PC-3 (cell line): ENCODE data around the gene PSMA7. TPM values are rescaled to one million over a fixed set of nuclear protein-coding genes. Genes with fewer than 3 reads are reported as not detected.
"Not testable (repeated sequence)": the region's sequence is repeated elsewhere in the genome, so short reads cannot be mapped to it uniquely, and the experiment has no call there.

Experiments used
- ATAC-seq: fragments of 200-7000 bp; cut with Tn5 transposase; 2 replicates; pipeline ENCODE4 v1.9.1; 2020; ENCODE audit warnings: mild to moderate bottlenecking, moderate library complexity
- BruUV-seq: library from RNA; stranded (reverse); fragments of 400-500 nt; replicated peaks from 2 replicates; lab custom pipeline; 2021; lab: Mats Ljungman, UMichigan
- CTCF ChIA-PET: fragments of 300-600 bp; sonication (Branson Sonifier 250); formaldehyde crosslinking; loops from one replicate; lab custom pipeline; 2022; ENCODE audit warnings: antibody characterized with exemption; lab: Charles Lee
- POLR2A ChIA-PET: fragments of 300-600 bp; sonication (Branson Sonifier 250); formaldehyde crosslinking; loops from one replicate; lab custom pipeline; 2022; ENCODE audit warnings: antibody characterized with exemption; ENCODE audit not compliant: unreplicated experiment; lab: Charles Lee
- DNase-seq: peaks from one replicate; pipeline ENCODE4 v3.0.0-alpha.2; 2015
- H2AFZ ChIP-seq: fragments of 300-600 bp; sonication (generic); 2 replicates; pipeline ENCODE4 v1.6.0; 2016; ENCODE audit warnings: antibody characterized with exemption, low read length
- H3F3A ChIP-seq: fragments of 300-600 bp; sonication (generic); one replicate; pipeline ENCODE4 v1.6.0; 2017; ENCODE audit warnings: antibody characterized with exemption, low read length, control low read depth, mild to moderate bottlenecking; ENCODE audit not compliant: unreplicated experiment
- H3K27ac ChIP-seq: fragments of 300-600 bp; sonication (generic); 2 replicates; pipeline ENCODE4 v1.5.1; 2016; ENCODE audit warnings: mild to moderate bottlenecking, low read length
- H3K27me3 ChIP-seq: fragments of 300-600 bp; sonication (generic); 2 replicates; pipeline ENCODE4 v1.6.1; 2016; ENCODE audit warnings: low read length, mixed read lengths
- H3K36me3 ChIP-seq: fragments of 300-600 bp; sonication (generic); 2 replicates; pipeline ENCODE4 v1.6.1; 2016; ENCODE audit warnings: low read depth, mixed run types, low read length, mixed read lengths
- H3K4me1 ChIP-seq: fragments of 300-600 bp; sonication (generic); 2 replicates; pipeline ENCODE4 v1.5.1; 2016; ENCODE audit warnings: low read length; ENCODE audit not compliant: insufficient read depth
- H3K4me2 ChIP-seq: fragments of 300-600 bp; sonication (generic); 2 replicates; pipeline ENCODE4 v1.6.0; 2016; ENCODE audit warnings: low read length
- H3K4me3 ChIP-seq: fragments of 300-600 bp; sonication (generic); 2 replicates; pipeline ENCODE4 v1.5.1; 2016; ENCODE audit warnings: mild to moderate bottlenecking, low read length, mixed read lengths
- H3K79me2 ChIP-seq: fragments of 300-600 bp; sonication (generic); 2 replicates; pipeline ENCODE4 v1.6.1; 2017; ENCODE audit warnings: low read length, mixed read lengths
- H3K9ac ChIP-seq: fragments of 300-600 bp; sonication (generic); 2 replicates; pipeline ENCODE4 v1.6.0; 2016; ENCODE audit warnings: mild to moderate bottlenecking, low read length
- H3K9me2 ChIP-seq: fragments of 300-600 bp; sonication (generic); replicated peaks from 2 replicates; pipeline ENCODE4 v1.6.1; 2016; ENCODE audit warnings: mixed run types, low read length, mixed read lengths
- H3K9me3 ChIP-seq: fragments of 300-600 bp; sonication (generic); 2 replicates; pipeline ENCODE4 v1.6.1; 2016; ENCODE audit warnings: low read length, mixed read lengths
- H4K20me1 ChIP-seq: fragments of 300-600 bp; sonication (generic); 2 replicates; pipeline ENCODE4 v1.6.1; 2016; ENCODE audit warnings: low read length, mixed read lengths
- CTCF ChIP-seq: fragments of 300-600 bp; sonication (generic); conservative IDR thresholded peaks from 2 replicates; pipeline ENCODE4 v1.5.1; 2017; ENCODE audit warnings: antibody characterized with exemption, low read depth, mild to moderate bottlenecking, low read length
- EZH2 ChIP-seq: fragments of 300-600 bp; sonication (generic); IDR thresholded peaks from one replicate; pipeline ENCODE4 v1.6.1; 2017; ENCODE audit warnings: antibody characterized with exemption, mild to moderate bottlenecking, low read length; ENCODE audit not compliant: unreplicated experiment
- EZH2phosphoT487 ChIP-seq: fragments of 300-600 bp; sonication (generic); IDR thresholded peaks from 2 replicates; pipeline ENCODE4 v1.6.1; 2018; ENCODE audit warnings: mild to moderate bottlenecking, antibody characterized with exemption, low read length, borderline replicate concordance
- intact Hi-C: fragments of 100-400 bp; cut with micrococcal nuclease; formaldehyde crosslinking; loops from 2 replicates; pipeline ENCODE4 v1.9.0; 2023
- total RNA-seq: library from RNA; depleted of rRNA; stranded (reverse); fragments of >200 nt; gene quantifications from 2 replicates; pipeline ENCODE4 v1.2.3, GENCODE V29; 2014

Gene PSMA7
- total RNA-seq, 1 experiment from 2014 or later, result 751 TPM

GRCh38 chr20:62148908-62149314, 5.7 kb upstream of the PSMA7 start:
- no peaks in the 10 kb centered on the region for H3K9me3 ChIP-seq
- H3K9me2 ChIP-seq, result no peaks in the 10 kb centered on the region
- H3K9ac ChIP-seq, result no peak overlapping the region
- no peak for DNase-seq
- no peak for TF ChIP-seq EZH2phosphoT487
- TF ChIP-seq EZH2, result no peak
- no peak for TF ChIP-seq CTCF
- peaks cover 10% of the 10 kb centered on the region for H3K36me3 ChIP-seq
- H3K27ac ChIP-seq, result no peak overlapping the region
- intact Hi-C loops, result no loop called here
- H3K4me2 ChIP-seq, result no peak overlapping the region
- H3F3A ChIP-seq, result no peaks in the 10 kb centered on the region
- BruUV-seq, result no TSS peak
- H4K20me1 ChIP-seq, result peaks cover 56% of the 10 kb centered on the region
- H3K4me1 ChIP-seq, result peaks cover 13% of the 10 kb centered on the region
- no peaks in the 10 kb centered on the region for H3K27me3 ChIP-seq
- H3K4me3 ChIP-seq, result no peak overlapping the region
- no peak overlapping the region for H2AFZ ChIP-seq
- no peak for ATAC-seq
- POLR2A ChIA-PET, result no interaction called here
- CTCF ChIA-PET, result no interaction called here
- H3K79me2 ChIP-seq, result peaks cover 99% of the 10 kb centered on the region

GRCh38 chr20:62148383-62148782, 5.2 kb upstream of the PSMA7 start:
- CTCF ChIA-PET, H3K27ac ChIP-seq, H2AFZ ChIP-seq, H3K36me3 ChIP-seq, POLR2A ChIA-PET, H3K9me2 ChIP-seq, ATAC-seq, H3F3A ChIP-seq, H3K4me2 ChIP-seq, H3K4me3 ChIP-seq, BruUV-seq, intact Hi-C loops, DNase-seq, H3K9me3 ChIP-seq, H3K9ac ChIP-seq, H3K27me3 ChIP-seq: not testable (repeated sequence)
- peaks cover 94% of the 10 kb centered on the region for H3K79me2 ChIP-seq
- H4K20me1 ChIP-seq, result peaks cover 54% of the 10 kb centered on the region
- H3K4me1 ChIP-seq, result peaks cover 13% of the 10 kb centered on the region

GRCh38 chr20:62147528-62147927, 4.3 kb upstream of the PSMA7 start:
- intact Hi-C loops, result no loop called here
- no peak overlapping the region for H3K4me3 ChIP-seq
- H4K20me1 ChIP-seq, result peaks cover 54% of the 10 kb centered on the region
- H3F3A ChIP-seq, result no peaks in the 10 kb centered on the region
- no peak overlapping the region for H3K4me2 ChIP-seq
- no peak overlapping the region for H2AFZ ChIP-seq
- peaks cover 3% of the 10 kb centered on the region; the same call in 1 of the 2 replicates for H3K36me3 ChIP-seq
- TF ChIP-seq EZH2phosphoT487, result no peak
- no TSS peak for BruUV-seq
- H3K9ac ChIP-seq, result no peak overlapping the region
- DNase-seq (no peak), ATAC-seq (no peak)
- H3K27me3 ChIP-seq, result no peaks in the 10 kb centered on the region
- peaks cover 89% of the 10 kb centered on the region for H3K79me2 ChIP-seq
- POLR2A ChIA-PET, result no interaction called here
- H3K27ac ChIP-seq, result no peak overlapping the region
- H3K9me3 ChIP-seq, result no peaks in the 10 kb centered on the region
- H3K9me2 ChIP-seq, result no peaks in the 10 kb centered on the region
- H3K4me1 ChIP-seq, result peaks cover 13% of the 10 kb centered on the region
- CTCF ChIA-PET, result no interaction called here

GRCh38 chr20:62147125-62147524, 3.9 kb upstream of the PSMA7 start:
- Histone ChIP-seq H3K27me3 (no peaks in the 10 kb centered on the region), H3K9ac (no peak overlapping the region), H3K4me2 (no peak overlapping the region), H3K79me2 (peaks cover 89% of the 10 kb centered on the region), H3K9me2 (no peaks in the 10 kb centered on the region), H2AFZ (no peak overlapping the region), H3K27ac (no peak overlapping the region), H3K36me3 (no peaks in the 10 kb centered on the region), H4K20me1 (peaks cover 55% of the 10 kb centered on the region), H3K4me1 (peaks cover 13% of the 10 kb centered on the region), H3K4me3 (no peak overlapping the region), H3F3A (no peaks in the 10 kb centered on the region), H3K9me3 (no peaks in the 10 kb centered on the region)
- TF ChIP-seq EZH2phosphoT487 (no peak), EZH2 (no peak)
- intact Hi-C loops, result no loop called here
- ATAC-seq, result no peak
- no peak for DNase-seq
- ChIA-PET POLR2A (no interaction called here), CTCF (no interaction called here)
- BruUV-seq, result no TSS peak
